Naive thymus-derived CD4-positive, alpha-beta T cell (primary cell): ENCODE results near the gene KCNG3. TPM values are rescaled to one million over a fixed set of nuclear protein-coding genes. Genes with fewer than 3 reads are reported as not detected.

Source experiments
- ATAC-seq: fragments of 150-1000 bp; cut with Tn5 transposase; 2 replicates; pipeline ENCODE4 v1.10.0; 2021; ENCODE audit warnings: mild to moderate bottlenecking, moderate library complexity
- CTCF ChIA-PET: fragments of 350-600 bp; sonication (Branson Sonifier 250); formaldehyde crosslinking; loops from one replicate; lab custom pipeline; 2021; ENCODE audit warnings: antibody characterized with exemption; lab: Charles Lee
- POLR2A ChIA-PET: fragments of 350-600 bp; sonication (Branson Sonifier 250); formaldehyde crosslinking; loops from one replicate; lab custom pipeline; 2021; ENCODE audit warnings: antibody characterized with exemption, inconsistent platforms; lab: Charles Lee
- DNase-seq, 9 donors: peaks; one replicate each; pipeline versions ENCODE4 v3.0.0 to v3.0.0-alpha.2; 2020 to 2022; ENCODE audit warnings: mixed read lengths in 1 of 9
- H3K27ac ChIP-seq: one replicate; pipeline ENCODE4 v1.7.0; 2013; ENCODE audit warnings: mild to moderate bottlenecking, low read depth, low read length, moderate library complexity
- H3K27me3 ChIP-seq, 2 donors: one replicate each; pipeline ENCODE4 v1.7.0; 2013; ENCODE audit warnings: low read length in 2 of 2, mild to moderate bottlenecking in 2 of 2, moderate library complexity in 2 of 2; ENCODE audit not compliant: control insufficient read depth in 2 of 2, insufficient read depth in 2 of 2
- H3K36me3 ChIP-seq, 3 experiments: 1 replicate in 2 of 3; 2 replicates in 1 of 3; pipeline ENCODE4 v1.7.0; 2013; ENCODE audit warnings: low read length in 3 of 3, mild to moderate bottlenecking in 3 of 3, moderate library complexity in 1 of 3; ENCODE audit not compliant: insufficient read depth in 3 of 3, control insufficient read depth in 2 of 3
- H3K4me1 ChIP-seq, 2 donors: one replicate each; pipeline ENCODE4 v1.7.0; 2013; ENCODE audit warnings: low read length in 2 of 2, mild to moderate bottlenecking in 2 of 2, moderate library complexity in 1 of 2; ENCODE audit not compliant: control insufficient read depth in 2 of 2, insufficient read depth in 2 of 2
- H3K4me3 ChIP-seq: 2 replicates; pipeline ENCODE4 v1.7.0; 2013; ENCODE audit warnings: mild to moderate bottlenecking, low read length
- H3K9me3 ChIP-seq, 3 experiments: 1 replicate in 2 of 3; 2 replicates in 1 of 3; pipeline ENCODE4 v1.7.0; 2013; ENCODE audit warnings: low read length in 3 of 3; ENCODE audit not compliant: control insufficient read depth in 2 of 3
- H3K27ac Mint-ChIP-seq, 9 donors: one replicate each; pipeline ENCODE4 v1.8.0; 2020 to 2022; ENCODE audit warnings: mixed read lengths in 9 of 9, mild to moderate bottlenecking in 8 of 9, moderate library complexity in 5 of 9, inconsistent platforms in 2 of 9
- H3K27me3 Mint-ChIP-seq, 5 donors: one replicate each; pipeline ENCODE4 v1.8.0; 2021 to 2022; ENCODE audit warnings: mixed read lengths in 5 of 5, mild to moderate bottlenecking in 1 of 5
- H3K36me3 Mint-ChIP-seq, 5 donors: one replicate each; pipeline ENCODE4 v1.8.0; 2020 to 2022; ENCODE audit warnings: mixed read lengths in 5 of 5, mild to moderate bottlenecking in 3 of 5, inconsistent platforms in 1 of 5
- H3K4me1 Mint-ChIP-seq, 7 donors: one replicate each; pipeline ENCODE4 v1.8.0; 2020 to 2022; ENCODE audit warnings: mixed read lengths in 7 of 7, mild to moderate bottlenecking in 3 of 7, inconsistent platforms in 1 of 7
- H3K4me3 Mint-ChIP-seq, 10 donors: one replicate each; pipeline ENCODE4 v1.8.0; 2020 to 2022; ENCODE audit warnings: mild to moderate bottlenecking in 10 of 10, mixed read lengths in 10 of 10, moderate library complexity in 6 of 10, inconsistent platforms in 2 of 10
- H3K9me3 Mint-ChIP-seq, 11 donors: one replicate each; pipeline ENCODE4 v1.8.0; 2020 to 2022; ENCODE audit warnings: mixed read lengths in 11 of 11, mild to moderate bottlenecking in 4 of 11, inconsistent platforms in 1 of 11, moderate library complexity in 1 of 11
- intact Hi-C, 2 donors: fragments of 100-400 bp; cut with micrococcal nuclease; formaldehyde crosslinking; loops; one replicate each; pipeline ENCODE4 v1.15.1; 2023
- polyA plus RNA-seq, 2 donors: library from polyadenylated mRNA; unstranded; fragments of 300-500 nt; fragmentation: Illumina TruSeq; gene quantifications; one replicate each; pipeline ENCODE4 v1.2.3, GENCODE V29; 2021
- total RNA-seq, 6 experiments: library from RNA in 5 of 6; stranded (reverse) in 5 of 6; gene quantifications; 1 replicate in 5 of 6; 2 replicates in 1 of 6; pipeline ENCODE4 v1.2.3 and lab custom pipeline; 2021 to 2026

Gene KCNG3, protein sequence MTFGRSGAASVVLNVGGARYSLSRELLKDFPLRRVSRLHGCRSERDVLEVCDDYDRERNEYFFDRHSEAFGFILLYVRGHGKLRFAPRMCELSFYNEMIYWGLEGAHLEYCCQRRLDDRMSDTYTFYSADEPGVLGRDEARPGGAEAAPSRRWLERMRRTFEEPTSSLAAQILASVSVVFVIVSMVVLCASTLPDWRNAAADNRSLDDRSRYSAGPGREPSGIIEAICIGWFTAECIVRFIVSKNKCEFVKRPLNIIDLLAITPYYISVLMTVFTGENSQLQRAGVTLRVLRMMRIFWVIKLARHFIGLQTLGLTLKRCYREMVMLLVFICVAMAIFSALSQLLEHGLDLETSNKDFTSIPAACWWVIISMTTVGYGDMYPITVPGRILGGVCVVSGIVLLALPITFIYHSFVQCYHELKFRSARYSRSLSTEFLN
- total RNA-seq (under 1 TPM in 4 of 5 experiments, not detected in 1; 0.08 to 0.48 (median 0.14) TPM), polyA plus RNA-seq (under 1 TPM in 1 of 2 donors, not detected in 1; 0.08 TPM), total RNA-seq (lab: John Stamatoyannopoulos, UW) (1.3 reads per million, percentile 2 among the genes with 10 or more reads in this experiment)

DNA sequence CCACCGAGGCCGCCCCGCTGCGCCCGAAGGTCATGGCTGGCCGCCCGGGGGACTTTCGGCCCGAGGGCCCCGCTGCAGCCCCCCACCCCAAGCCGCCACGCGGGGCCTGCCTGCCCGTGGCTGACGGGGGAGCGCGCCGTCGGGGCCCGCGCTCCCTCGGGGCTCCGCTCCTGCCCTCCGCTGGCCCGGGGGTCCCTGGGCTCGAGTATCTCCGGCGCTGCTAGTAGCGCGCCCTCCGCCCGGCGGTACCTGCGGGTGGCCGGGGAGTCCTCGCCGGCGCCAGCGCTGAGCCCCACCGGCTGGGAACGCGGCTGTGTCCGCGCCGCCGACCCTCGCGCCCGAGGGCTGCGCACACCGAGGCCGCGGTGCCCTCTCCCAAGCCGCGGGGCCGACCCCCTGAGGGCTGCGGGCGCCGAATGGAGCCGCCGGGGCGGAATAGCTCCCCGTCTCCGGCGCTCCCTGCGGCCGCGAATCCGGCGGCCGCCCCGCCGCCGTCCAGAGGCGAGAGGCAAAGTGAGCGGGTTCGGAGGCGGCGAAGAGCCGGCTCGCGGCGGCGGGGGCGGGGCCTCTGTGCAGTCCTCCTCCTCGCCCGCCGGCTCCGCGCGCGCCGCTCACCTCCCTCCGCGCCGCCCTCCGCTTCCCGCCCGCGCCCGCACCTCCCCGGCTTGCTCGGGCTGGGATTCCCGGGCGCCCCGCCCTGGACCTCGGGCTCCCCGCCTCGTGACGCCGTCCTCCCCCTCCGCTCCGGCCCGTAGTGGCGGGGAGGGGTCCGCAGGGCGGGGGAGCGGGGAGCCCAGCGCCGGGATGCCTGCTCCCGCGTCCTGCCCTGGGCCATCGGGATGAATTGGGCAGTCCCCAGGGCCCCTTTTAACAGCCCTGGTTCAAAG, at the start of gene KCNG3:
Gene KCNG3 (minus strand): TSS at position 515 of the 887 bp plus-strand sequence. CDS start 481 bp downstream, at position 34.
- Histone ChIP-seq H3K27me3 (no peaks in the 10 kb centered on the region), H3K27ac (peak within 1 kb of the TSS; percentile 51), H3K4me1 (peaks cover 0 to 10% of the 10 kb centered on the region in 2 donors), H3K9me3 (no peaks in the 10 kb centered on the region), H3K4me3 (peak within 1 kb of the TSS; percentile 60), H3K36me3 (no peaks in the 10 kb centered on the region)
- CTCF ChIA-PET: interaction anchor here (0.6 to 2.2 kb wide), 3 partner anchors 170 to 1906 kb away, joined by 3 to 16 read pairs (median 4); no protein-coding TSS in a partner anchor
- Mint-ChIP-seq H3K36me3 (no peaks in the 10 kb centered on the region), H3K4me1 (peaks cover 0 to 18% (median 10%) of the 10 kb centered on the region in 7 donors), H3K27ac (peak within 1 kb of the TSS; percentile 37 to 93 (median 83)), H3K9me3 (no peaks in the 10 kb centered on the region), H3K27me3 (peaks cover 0 to 49% (median 5%) of the 10 kb centered on the region in 5 donors), H3K4me3 (peak within 1 kb of the TSS; percentile 82 to 99 (median 96))
- ATAC-seq (peak; percentile 84), DNase-seq (peak; percentile 41 to 76 (median 64))
- intact Hi-C loops: loop anchor here (1.0 to 10.0 kb wide), 8 partner anchors 73 to 653 kb away; partner anchors contain the start of gene COX7A2L (in 1 of the 2)
- POLR2A ChIA-PET: interaction anchor here (0.6 to 1.0 kb wide), 4 partner anchors 74 to 1978 kb away, joined by 3 to 5 read pairs (median 4); no protein-coding TSS in a partner anchor

DNA sequence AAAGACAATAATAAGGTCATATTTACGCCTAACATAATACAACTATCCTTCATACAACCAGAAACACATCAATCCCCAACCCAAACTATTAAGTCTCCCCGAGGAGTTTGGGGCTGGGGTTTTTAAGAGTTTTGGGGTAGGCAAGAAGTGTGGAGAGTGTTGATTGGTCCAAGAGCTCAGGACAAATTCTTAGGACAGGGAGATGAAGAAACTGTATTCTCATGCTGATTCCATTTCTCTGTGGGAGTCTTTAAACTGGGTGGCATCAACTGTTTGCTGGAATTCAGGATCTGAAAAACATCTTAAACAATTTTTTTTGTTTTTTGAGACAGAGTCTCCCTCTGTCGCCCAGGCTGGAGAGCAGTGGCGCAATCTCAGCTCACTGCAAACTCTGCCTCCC, 49.1 kb upstream of the KCNG3 start:
- peaks cover 0 to 4% (median 0%) of the 10 kb centered on the region in 11 donors for H3K9me3 Mint-ChIP-seq
- peak overlapping the region in 1 of 9 donors; percentile 41 for H3K27ac Mint-ChIP-seq
- intact Hi-C loops: no loop called here

DNA sequence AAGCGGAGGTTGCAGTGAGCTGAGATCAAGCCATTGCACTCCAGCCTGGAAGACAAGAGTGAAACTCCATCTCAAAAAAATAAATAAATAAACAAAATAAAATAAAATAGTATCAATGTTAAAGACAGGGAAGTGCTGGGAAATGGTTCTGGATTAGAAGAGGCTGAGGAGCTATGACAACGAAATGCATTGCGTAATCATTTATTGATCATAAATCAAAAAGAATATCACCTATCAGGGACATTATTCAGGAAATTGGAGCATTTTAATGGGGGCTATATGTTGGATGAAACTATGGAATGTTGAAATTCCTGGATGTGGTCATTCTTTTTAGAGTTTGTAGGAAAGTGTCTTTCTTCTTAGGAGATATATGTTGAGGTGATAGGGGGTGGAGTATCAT, 43.7 kb upstream of the KCNG3 start:
- H3K9me3 Mint-ChIP-seq: peaks cover 0 to 9% (median 0%) of the 10 kb centered on the region in 11 donors
- no peak overlapping the region for H3K4me3 ChIP-seq
- H3K36me3 Mint-ChIP-seq: no peaks in the 10 kb centered on the region
- DNase-seq (no peak), ATAC-seq (no peak)
- CTCF ChIA-PET: interaction anchor here (1.1 kb wide), 1 partner anchor 10 kb away, joined by 3 read pairs; no protein-coding TSS in a partner anchor
- H3K27ac Mint-ChIP-seq: no peak overlapping the region
- no peaks in the 10 kb centered on the region for H3K9me3 ChIP-seq
- H3K4me1 Mint-ChIP-seq: peaks cover 0 to 4% (median 0%) of the 10 kb centered on the region in 7 donors
- H3K4me1 ChIP-seq: no peaks in the 10 kb centered on the region
- H3K36me3 ChIP-seq: no peaks in the 10 kb centered on the region
- no peak overlapping the region for H3K27ac ChIP-seq
- no peaks in the 10 kb centered on the region for H3K27me3 Mint-ChIP-seq
- POLR2A ChIA-PET: no interaction called here
- no peak overlapping the region for H3K4me3 Mint-ChIP-seq
- H3K27me3 ChIP-seq: no peaks in the 10 kb centered on the region
- intact Hi-C loops: no loop called here

More for the DNA sequence above, 49.1 kb upstream of the KCNG3 start:
- POLR2A ChIA-PET: no interaction called here
- CTCF ChIA-PET: no interaction called here
- no peaks in the 10 kb centered on the region for H3K36me3 Mint-ChIP-seq
- Histone ChIP-seq H3K27ac (no peak overlapping the region), H3K4me3 (no peak overlapping the region), H3K36me3 (no peaks in the 10 kb centered on the region), H3K27me3 (no peaks in the 10 kb centered on the region), H3K9me3 (no peaks in the 10 kb centered on the region), H3K4me1 (no peaks in the 10 kb centered on the region)
- ATAC-seq (no peak), DNase-seq (no peak)
- no peaks in the 10 kb centered on the region for H3K27me3 Mint-ChIP-seq
- peaks cover 0 to 13% (median 8%) of the 10 kb centered on the region in 7 donors for H3K4me1 Mint-ChIP-seq
- H3K4me3 Mint-ChIP-seq: no peak overlapping the region

DNA sequence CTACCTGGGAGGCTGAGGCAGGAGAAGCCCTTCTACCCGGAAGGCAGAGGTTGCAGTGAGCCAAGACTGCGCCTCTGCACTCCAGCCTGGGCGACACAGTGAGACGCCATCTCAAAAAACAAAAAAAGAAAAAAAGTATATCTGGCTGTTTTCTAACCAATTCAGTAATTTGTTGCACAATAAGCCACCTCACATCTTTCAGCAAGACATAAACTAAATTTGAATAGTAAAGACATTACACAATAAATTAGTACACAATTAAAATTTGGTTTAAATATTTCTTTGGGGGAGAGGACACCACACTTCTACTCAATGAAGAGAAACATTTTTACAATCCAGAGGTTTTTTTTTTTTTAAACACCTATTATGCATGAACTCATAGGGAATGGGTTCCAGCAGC, 38.6 kb upstream of the KCNG3 start:
- H3K36me3 Mint-ChIP-seq: no peaks in the 10 kb centered on the region
- no peak for DNase-seq
- no peak overlapping the region for H3K4me3 Mint-ChIP-seq
- Histone ChIP-seq H3K27me3 (no peaks in the 10 kb centered on the region), H3K9me3 (no peaks in the 10 kb centered on the region), H3K4me1 (no peaks in the 10 kb centered on the region), H3K27ac (no peak overlapping the region), H3K36me3 (no peaks in the 10 kb centered on the region), H3K4me3 (no peak overlapping the region)
- POLR2A ChIA-PET: no interaction called here
- CTCF ChIA-PET: interaction anchor here (1.0 kb wide), 1 partner anchor 16 kb away, joined by 3 read pairs; no protein-coding TSS in a partner anchor
- H3K9me3 Mint-ChIP-seq: peaks cover 0 to 2% (median 0%) of the 10 kb centered on the region in 11 donors
- no peaks in the 10 kb centered on the region for H3K4me1 Mint-ChIP-seq
- peak overlapping the region in 1 of 9 donors; percentile 30 for H3K27ac Mint-ChIP-seq
- intact Hi-C loops: no loop called here
- no peaks in the 10 kb centered on the region for H3K27me3 Mint-ChIP-seq
- ATAC-seq: no peak

DNA sequence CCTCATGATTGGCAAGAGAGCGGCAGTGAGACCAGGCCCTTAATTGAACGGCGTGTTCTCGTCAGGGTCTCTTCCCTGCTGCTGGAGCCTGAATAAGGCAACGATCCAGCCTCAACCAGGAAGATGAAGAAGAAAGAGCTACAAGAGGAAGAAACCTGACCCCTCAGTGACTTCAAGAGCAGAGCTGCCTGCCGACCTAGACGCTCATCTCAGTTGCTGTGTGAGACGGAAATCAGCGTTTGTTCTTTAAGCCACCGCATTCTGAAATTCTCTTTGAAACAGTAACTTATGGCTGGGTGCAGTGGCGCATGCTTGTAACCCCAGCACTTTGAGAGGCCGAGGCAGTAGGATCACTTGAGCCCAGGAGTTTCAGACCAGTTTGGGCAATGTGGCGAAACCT, 29.6 kb upstream of the KCNG3 start:
- Mint-ChIP-seq H3K27me3 (no peaks in the 10 kb centered on the region), H3K4me3 (peak overlapping the region in 9 of 10 donors; percentile 6 to 78 (median 59)), H3K4me1 (peaks cover 0 to 26% (median 11%) of the 10 kb centered on the region in 7 donors), H3K27ac (peak overlapping the region in 8 of 9 donors; percentile 71 to 92 (median 85)), H3K9me3 (peaks cover 0 to 1% (median 0%) of the 10 kb centered on the region in 11 donors), H3K36me3 (no peaks in the 10 kb centered on the region)
- Histone ChIP-seq H3K27me3 (no peaks in the 10 kb centered on the region), H3K4me1 (no peaks in the 10 kb centered on the region), H3K36me3 (no peaks in the 10 kb centered on the region), H3K9me3 (no peaks in the 10 kb centered on the region), H3K4me3 (no peak overlapping the region), H3K27ac (peak overlapping the region; percentile 27)
- DNase-seq: peak in 7 of 9 donors; percentile 9 to 53 (median 46)
- ChIA-PET CTCF (interaction anchor here (0.7 kb wide), 1 partner anchor 13 kb away, joined by 3 read pairs; no protein-coding TSS in a partner anchor), POLR2A (interaction anchor here (0.6 kb wide), 1 partner anchor 18 kb away, joined by 3 read pairs; no protein-coding TSS in a partner anchor)
- ATAC-seq: peak; percentile 70
- intact Hi-C loops: loop anchor here in 1 of 2 donors (1.0 kb wide), 1 partner anchor 46 kb away; no protein-coding TSS in a partner anchor

DNA sequence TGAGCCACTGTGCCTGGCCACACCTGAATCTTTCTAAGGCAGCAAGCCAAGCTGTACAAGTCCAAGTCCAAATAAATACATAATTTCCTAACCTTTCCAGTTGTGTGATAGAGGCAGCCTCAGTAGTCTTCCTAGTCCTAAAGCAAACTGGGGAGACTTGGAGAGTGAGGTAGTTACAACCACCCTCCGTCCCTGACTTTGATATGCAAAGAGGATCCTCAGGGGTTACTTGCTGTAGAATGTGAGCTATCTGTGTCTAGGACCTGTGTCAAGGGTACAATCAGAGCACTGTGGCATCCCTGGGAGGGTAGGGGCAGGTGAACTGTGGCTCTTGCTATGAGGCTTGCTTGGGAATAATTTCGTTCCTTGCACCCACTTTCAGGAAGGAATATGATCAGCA, 28.3 kb upstream of the KCNG3 start:
- H3K36me3 Mint-ChIP-seq: no peaks in the 10 kb centered on the region
- peaks cover 0 to 26% (median 11%) of the 10 kb centered on the region in 7 donors for H3K4me1 Mint-ChIP-seq
- H3K4me3 ChIP-seq: no peak overlapping the region
- H3K27ac ChIP-seq: no peak overlapping the region
- H3K4me3 Mint-ChIP-seq: peak overlapping the region in 2 of 10 donors; percentile 10 to 35
- H3K36me3 ChIP-seq: no peaks in the 10 kb centered on the region
- H3K9me3 Mint-ChIP-seq: peaks cover 0 to 1% (median 0%) of the 10 kb centered on the region in 11 donors
- intact Hi-C loops: no loop called here
- H3K27ac Mint-ChIP-seq: peak overlapping the region in 5 of 9 donors; percentile 40 to 90 (median 43)
- no peaks in the 10 kb centered on the region for H3K4me1 ChIP-seq
- POLR2A ChIA-PET: no interaction called here
- H3K9me3 ChIP-seq: no peaks in the 10 kb centered on the region
- DNase-seq: no peak
- H3K27me3 ChIP-seq: no peaks in the 10 kb centered on the region
- ATAC-seq: no peak
- CTCF ChIA-PET: no interaction called here
- no peaks in the 10 kb centered on the region for H3K27me3 Mint-ChIP-seq
